ENCODE data around the gene LRRC3. TPM values are rescaled to one million over a fixed set of nuclear protein-coding genes. Genes with fewer than 3 reads are reported as not detected.
A peak's percentile ranks its signal among the peaks of the same experiment; 100 is the strongest.
"Not testable (repeated sequence)": the region's sequence is repeated elsewhere in the genome, so short reads cannot be mapped to it uniquely, and the experiment has no call there.

Gene LRRC3
- total RNA-seq, 1 donor from 2014 or later = 4.0 TPM

DNA sequence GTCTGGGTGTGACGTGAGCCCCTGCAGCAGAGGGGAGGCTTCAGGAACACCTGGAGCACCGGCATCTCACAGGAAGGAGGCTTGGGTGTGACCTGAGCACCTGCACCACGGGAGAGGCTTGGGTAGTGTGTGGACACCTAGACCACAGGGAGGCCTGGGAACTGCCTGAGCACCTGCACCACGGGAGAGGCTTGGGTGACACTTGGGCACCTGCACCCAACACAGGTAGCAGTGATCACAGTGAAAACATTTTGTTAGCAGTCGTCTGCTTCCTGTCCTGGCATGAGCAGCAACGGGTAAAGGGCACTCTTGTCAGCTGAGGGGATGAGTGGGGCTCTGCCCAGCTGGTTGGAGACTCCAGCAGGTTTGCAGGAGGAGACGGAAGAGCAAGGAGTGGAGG, 22.4 kb downstream of the LRRC3 start:
- no peak overlapping the region for H3K4me3 Mint-ChIP-seq (ENCODE audit: unreplicated experiment)
- H3K27me3 Mint-ChIP-seq (ENCODE audit: unreplicated experiment) = no peaks in the 10 kb centered on the region
- no peak overlapping the region for H3K27ac Mint-ChIP-seq (ENCODE audit: unreplicated experiment)
- TF ChIP-seq, protein P1, sequence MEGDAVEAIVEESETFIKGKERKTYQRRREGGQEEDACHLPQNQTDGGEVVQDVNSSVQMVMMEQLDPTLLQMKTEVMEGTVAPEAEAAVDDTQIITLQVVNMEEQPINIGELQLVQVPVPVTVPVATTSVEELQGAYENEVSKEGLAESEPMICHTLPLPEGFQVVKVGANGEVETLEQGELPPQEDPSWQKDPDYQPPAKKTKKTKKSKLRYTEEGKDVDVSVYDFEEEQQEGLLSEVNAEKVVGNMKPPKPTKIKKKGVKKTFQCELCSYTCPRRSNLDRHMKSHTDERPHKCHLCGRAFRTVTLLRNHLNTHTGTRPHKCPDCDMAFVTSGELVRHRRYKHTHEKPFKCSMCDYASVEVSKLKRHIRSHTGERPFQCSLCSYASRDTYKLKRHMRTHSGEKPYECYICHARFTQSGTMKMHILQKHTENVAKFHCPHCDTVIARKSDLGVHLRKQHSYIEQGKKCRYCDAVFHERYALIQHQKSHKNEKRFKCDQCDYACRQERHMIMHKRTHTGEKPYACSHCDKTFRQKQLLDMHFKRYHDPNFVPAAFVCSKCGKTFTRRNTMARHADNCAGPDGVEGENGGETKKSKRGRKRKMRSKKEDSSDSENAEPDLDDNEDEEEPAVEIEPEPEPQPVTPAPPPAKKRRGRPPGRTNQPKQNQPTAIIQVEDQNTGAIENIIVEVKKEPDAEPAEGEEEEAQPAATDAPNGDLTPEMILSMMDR (IDR thresholded peaks at IDR 0.05) = no peak
- H3K4me1 Mint-ChIP-seq (ENCODE audit: unreplicated experiment) = no peaks in the 10 kb centered on the region
- H3K36me3 Mint-ChIP-seq (ENCODE audit: unreplicated experiment) = no peaks in the 10 kb centered on the region
- no peaks in the 10 kb centered on the region for H3K9me3 Mint-ChIP-seq (ENCODE audit: unreplicated experiment)
- DNase-seq (ENCODE audit: extremely low spot score, unreplicated experiment) = no peak

DNA sequence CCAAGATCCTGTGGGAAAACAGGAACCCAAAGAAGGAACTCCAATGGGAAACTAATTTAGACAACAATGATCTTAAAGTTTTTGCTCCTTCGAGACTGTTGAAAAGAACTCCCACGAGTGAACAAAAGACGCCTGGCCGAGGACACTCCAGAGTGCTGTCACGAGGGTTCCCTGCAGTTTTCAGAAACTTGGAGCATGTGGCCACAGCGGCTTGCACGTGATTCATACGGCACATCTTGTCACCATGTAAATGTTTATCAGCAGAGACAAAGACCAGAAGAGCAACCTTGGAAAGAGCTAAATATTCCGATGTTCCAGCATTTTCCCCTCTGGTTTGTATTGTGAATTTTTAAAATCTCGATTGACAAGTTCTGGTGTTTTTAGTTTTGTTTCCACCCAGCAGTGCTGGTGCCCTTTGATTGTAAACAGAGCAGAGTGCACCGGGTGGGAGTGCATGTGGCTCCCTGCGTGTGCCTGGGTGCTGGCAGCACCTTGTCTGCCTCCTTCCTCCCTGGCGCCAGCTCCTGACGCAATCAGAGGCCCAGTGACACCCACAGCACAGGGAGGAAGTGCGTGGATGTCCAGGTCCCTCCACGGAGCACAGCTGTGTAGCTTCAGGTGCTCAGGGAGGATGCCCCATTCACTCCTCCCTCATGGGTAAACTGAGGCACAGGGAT, 23.0 kb downstream of the LRRC3 start:
- Mint-ChIP-seq H3K27ac (ENCODE audit: unreplicated experiment) (no peak overlapping the region), H3K9me3 (ENCODE audit: unreplicated experiment) (no peaks in the 10 kb centered on the region), H3K4me1 (ENCODE audit: unreplicated experiment) (no peaks in the 10 kb centered on the region), H3K36me3 (ENCODE audit: unreplicated experiment) (no peaks in the 10 kb centered on the region), H3K27me3 (ENCODE audit: unreplicated experiment) (no peaks in the 10 kb centered on the region), H3K4me3 (ENCODE audit: unreplicated experiment) (no peak overlapping the region)
- TF ChIP-seq, protein P1 (IDR thresholded peaks at IDR 0.05) = no peak
- no peak for DNase-seq (ENCODE audit: extremely low spot score, unreplicated experiment)

DNA sequence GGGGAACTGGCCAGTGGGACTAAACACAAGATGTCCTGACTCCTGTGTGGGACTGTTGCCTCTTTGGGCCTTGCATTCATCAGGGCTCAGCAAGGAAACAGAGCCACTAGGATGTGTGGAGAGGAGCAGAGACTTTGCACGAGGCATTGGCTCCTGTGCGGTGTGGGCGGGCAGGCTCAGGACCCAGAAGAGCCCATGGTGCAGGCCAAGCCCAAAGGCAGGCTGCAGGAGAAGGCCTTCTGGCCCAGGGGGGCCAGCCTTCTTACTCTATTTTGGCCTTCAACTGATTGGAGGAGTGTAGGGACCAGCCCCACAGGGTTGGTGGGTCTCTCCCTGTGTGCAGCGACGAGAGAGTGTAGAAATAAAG, 23.5 kb downstream of the LRRC3 start:
- no peak for DNase-seq (ENCODE audit: extremely low spot score, unreplicated experiment)
- no peaks in the 10 kb centered on the region for H3K9me3 Mint-ChIP-seq (ENCODE audit: unreplicated experiment)
- no peaks in the 10 kb centered on the region for H3K36me3 Mint-ChIP-seq (ENCODE audit: unreplicated experiment)
- TF ChIP-seq, protein P1 (IDR thresholded peaks at IDR 0.05) = no peak
- H3K4me3 Mint-ChIP-seq (ENCODE audit: unreplicated experiment) = no peak overlapping the region
- H3K27ac Mint-ChIP-seq (ENCODE audit: unreplicated experiment) = no peak overlapping the region
- no peaks in the 10 kb centered on the region for H3K27me3 Mint-ChIP-seq (ENCODE audit: unreplicated experiment)
- H3K4me1 Mint-ChIP-seq (ENCODE audit: unreplicated experiment) = no peaks in the 10 kb centered on the region

DNA sequence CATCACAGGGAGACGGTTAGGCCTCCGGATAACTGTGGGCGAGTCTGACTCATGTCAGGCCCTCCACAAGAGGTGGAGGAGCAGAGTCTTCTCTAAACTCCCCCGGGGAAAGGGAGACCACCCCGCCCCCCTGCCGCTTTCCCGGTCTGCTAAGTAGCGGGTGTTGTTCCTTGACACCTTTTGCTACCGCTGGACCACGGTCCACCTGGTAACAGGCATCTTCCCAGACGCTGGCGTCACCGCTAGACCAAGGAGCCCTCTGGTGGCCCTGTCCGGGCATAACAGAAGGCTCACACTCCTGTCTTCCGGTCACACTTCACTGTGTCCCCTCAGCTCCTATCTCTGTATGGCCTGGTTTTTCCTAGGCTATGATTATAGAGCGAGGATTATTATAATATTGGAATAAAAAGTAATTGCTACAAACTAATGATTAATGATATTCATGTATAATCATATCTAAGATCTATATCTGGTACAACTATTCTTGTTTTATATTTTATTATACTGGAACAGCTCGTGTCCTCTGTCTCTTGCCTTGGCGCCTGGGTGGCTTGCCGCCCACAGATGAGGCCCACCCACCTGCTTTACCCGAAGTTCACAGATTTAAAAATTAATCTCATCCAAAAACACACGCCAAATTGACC, 24.4 kb downstream of the LRRC3 start:
- not testable (repeated sequence) for H3K4me3 Mint-ChIP-seq (ENCODE audit: unreplicated experiment); DNase-seq (ENCODE audit: extremely low spot score, unreplicated experiment); H3K27ac Mint-ChIP-seq (ENCODE audit: unreplicated experiment); H3K27me3 Mint-ChIP-seq (ENCODE audit: unreplicated experiment); H3K36me3 Mint-ChIP-seq (ENCODE audit: unreplicated experiment); H3K9me3 Mint-ChIP-seq (ENCODE audit: unreplicated experiment); H3K4me1 Mint-ChIP-seq (ENCODE audit: unreplicated experiment)
- TF ChIP-seq, protein P1 (IDR thresholded peaks at IDR 0.05) = peak; percentile 76

DNA sequence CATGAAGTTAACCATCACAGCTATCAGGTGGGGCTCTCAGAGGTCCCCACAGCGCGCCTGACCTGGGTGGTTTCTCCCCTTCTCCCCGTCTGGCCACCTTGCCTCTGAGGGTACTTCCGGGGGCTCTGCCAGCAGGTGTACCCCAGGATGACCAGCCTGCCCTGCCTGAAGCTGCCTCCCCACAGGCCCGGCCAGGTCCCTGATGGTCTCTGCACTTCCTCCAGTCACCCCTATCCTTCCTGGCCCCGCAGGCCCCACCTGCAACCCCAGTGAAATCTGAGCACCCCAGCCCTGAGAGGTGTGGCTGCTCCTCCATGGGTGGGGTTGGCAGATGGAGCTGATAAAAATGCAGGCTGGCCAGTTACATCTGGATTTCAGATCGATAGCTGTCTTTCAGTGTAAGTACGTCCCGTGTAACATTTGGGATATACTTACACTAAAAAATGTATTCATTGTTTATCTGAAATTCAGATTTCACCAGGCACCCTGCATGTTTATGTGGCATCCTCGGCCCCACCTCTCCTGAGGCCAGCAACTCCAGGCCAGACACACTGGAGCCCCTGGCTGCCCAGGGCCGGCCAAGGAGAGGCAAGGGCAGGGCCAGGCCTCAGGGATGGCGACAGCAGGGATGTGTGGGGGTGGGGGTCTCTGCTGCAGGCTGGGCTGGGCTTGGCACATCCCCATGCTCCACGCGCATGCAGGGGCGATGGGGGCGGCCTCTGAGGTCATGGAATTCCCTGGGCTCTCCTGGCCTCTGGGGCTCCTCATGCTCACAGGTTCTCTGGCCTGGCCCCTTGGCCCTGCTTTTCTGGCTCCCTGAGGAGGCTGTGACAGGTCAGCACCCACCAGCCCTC, 25.1 kb downstream of the LRRC3 start:
- H3K36me3 Mint-ChIP-seq (ENCODE audit: unreplicated experiment) = no peaks in the 10 kb centered on the region

More for the DNA sequence above, 25.1 kb downstream of the LRRC3 start:
- TF ChIP-seq, protein P1 (IDR thresholded peaks at IDR 0.05) = no peak
- no peaks in the 10 kb centered on the region for H3K4me1 Mint-ChIP-seq (ENCODE audit: unreplicated experiment)
- no peak overlapping the region for H3K27ac Mint-ChIP-seq (ENCODE audit: unreplicated experiment)
- H3K27me3 Mint-ChIP-seq (ENCODE audit: unreplicated experiment) = peaks cover 4% of the 10 kb centered on the region
- no peak for DNase-seq (ENCODE audit: extremely low spot score, unreplicated experiment)
- H3K9me3 Mint-ChIP-seq (ENCODE audit: unreplicated experiment) = no peaks in the 10 kb centered on the region
- no peak overlapping the region for H3K4me3 Mint-ChIP-seq (ENCODE audit: unreplicated experiment)
